VCaP (cell line): ENCODE measurements around the gene CYP4F22.
"Not testable (repeated sequence)": the region's sequence is repeated elsewhere in the genome, so short reads cannot be mapped to it uniquely, and the experiment has no call there.

Experiments
- H3K27ac ChIP-seq: fragments of 450-650 bp; 2 replicates; pipeline ENCODE4 v1.5.1; 2017
- CTCF ChIP-seq: fragments of 450-650 bp; conservative IDR thresholded peaks from 2 replicates; pipeline ENCODE4 v1.5.1; 2017; ENCODE audit warnings: mild to moderate bottlenecking, moderate library complexity

CYP4F22 gene

GRCh38 chr19:15584541-15585115 lies 76.3 kb downstream of the CYP4F22 start:
- peak overlapping the region; percentile 62; the same call in 1 of the 2 replicates for H3K27ac ChIP-seq
- peak; percentile 99 for TF ChIP-seq CTCF

GRCh38 chr19:15587663-15588062 lies 79.3 kb downstream of the CYP4F22 start:
- H3K27ac ChIP-seq: peak overlapping the region; percentile 57
- TF ChIP-seq CTCF: no peak

DNA sequence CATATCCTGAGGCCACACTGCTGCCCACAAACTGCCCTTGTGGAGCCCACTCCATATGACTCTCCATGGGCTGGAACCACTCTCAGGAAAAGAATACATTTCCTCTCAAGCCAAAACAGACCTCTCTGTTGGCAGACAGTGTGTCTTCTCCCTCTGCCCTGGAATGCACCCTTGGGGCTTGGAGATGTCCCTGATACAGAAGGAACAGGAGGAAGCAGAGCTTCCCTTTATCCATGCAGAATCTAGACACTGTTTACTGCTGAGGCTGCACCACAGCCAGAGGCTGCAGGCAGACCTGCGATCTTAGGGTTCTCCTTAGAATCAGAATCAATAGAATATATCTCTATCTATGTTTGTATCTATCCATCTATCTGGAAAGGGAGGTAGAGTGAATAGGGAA lies 79.9 kb downstream of the CYP4F22 start:
- no peak for TF ChIP-seq CTCF
- peak overlapping the region; percentile 57 for H3K27ac ChIP-seq

GRCh38 chr19:15589760-15590451 lies 81.6 kb downstream of the CYP4F22 start:
- no peak for TF ChIP-seq CTCF
- peak overlapping the region; percentile 57; the same call in 1 of the 2 replicates for H3K27ac ChIP-seq

DNA sequence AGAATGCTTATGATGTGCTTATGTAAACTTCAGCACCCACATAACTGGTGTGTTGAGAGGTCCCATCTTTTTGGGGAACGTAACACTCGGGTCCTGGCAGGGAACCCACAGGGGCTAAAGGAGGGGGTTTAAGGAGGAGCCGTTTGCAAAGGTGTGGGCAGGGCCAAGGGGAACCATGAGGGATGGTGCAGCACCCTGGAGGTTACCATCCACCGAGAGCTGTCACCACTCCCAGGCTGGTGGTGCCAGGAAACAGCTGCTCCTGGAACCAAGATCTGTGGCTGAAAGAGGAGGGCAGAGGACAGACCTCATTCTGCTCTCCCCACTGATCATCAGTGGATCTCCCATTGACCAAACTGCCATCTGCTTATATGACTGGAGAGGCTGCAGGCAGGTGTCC lies 83.5 kb downstream of the CYP4F22 start:
- no peak overlapping the region for H3K27ac ChIP-seq
- TF ChIP-seq CTCF: no peak

- H3K27ac ChIP-seq: not testable (repeated sequence)
Measured at GRCh38 chr19:15592506-15592905, 84.2 kb downstream of the CYP4F22 start.

DNA sequence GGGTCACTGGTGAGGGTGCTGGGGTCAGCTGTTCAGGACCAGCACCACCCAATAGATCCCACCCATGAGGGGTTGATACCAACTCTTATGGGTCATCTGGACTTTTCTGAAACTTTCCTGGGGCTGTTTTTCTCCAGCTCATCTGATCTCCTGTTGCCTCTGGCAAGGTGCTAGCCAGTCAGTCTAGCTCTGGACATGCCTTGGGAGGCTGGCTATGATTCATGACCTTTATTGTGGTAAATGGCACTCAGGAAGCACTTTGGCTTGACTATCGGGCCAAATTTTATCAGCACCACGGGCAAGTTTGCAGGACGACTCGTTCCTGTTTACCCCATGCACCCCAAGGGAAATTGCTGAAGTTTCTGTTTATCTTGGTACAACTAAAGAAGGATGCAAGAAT lies 85.4 kb downstream of the CYP4F22 start:
- not testable (repeated sequence) for H3K27ac ChIP-seq

DNA sequence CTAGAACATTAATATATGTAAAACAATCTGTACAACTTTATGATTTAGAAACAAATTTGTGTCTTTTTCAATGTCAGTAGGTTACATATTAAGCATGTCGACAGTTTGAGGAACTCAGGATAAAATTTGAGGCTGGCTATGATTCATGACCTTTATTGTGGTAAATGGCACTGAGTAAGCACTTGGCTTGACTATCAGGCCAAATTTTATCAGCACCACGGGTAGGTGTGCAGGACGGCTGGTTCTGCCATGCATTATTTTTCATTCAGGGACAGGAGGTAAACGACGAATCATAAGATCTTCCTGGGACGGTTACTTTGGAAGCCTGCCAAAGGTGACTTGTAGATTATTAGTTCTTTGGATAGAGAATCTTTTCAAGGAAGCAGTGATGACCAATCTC lies 86.7 kb downstream of the CYP4F22 start:
- no peak for TF ChIP-seq CTCF
- peak overlapping the region; percentile 76 for H3K27ac ChIP-seq
